ENCODE data around the gene COP1.

Gene COP1

DNA sequence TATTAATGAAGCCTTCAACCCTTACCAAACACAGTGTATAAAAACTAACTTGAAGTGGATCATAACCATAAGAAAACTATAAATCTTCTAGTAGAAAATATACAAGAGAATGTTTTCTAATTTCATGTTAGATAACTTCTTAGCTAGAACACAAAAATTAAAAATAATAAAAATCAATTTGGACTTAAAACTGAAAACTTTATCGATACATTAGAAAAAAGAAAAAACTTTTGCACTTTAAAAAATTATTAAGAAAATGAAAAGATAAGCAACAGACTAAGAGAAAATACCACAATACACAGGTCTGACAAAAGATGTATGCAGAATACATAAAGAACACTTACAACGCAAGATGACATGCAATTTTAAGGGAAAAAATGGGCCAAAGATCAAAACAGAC, 8.7 kb downstream of the COP1 start:
- DNase-seq = no peak

DNA sequence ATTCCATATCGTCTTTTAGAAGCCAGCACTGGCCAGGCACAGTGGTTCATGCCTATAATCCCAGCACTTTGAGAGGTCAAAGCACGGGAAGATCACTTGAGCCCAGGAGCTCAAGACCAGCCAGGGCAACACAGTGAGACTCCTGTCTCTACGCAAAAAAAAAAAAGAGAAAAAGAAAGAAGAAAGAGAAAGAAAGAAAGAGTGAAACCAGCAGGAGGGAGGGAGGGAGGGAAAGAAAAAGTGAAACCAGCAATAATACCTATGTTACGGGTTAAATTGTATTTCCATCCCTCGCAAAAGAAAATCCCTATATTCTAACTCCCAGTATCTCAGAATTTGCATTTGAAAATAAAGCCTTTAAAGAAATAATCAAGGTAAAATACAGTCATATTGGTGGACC, 10.4 kb downstream of the COP1 start:
- no peak for DNase-seq

DNA sequence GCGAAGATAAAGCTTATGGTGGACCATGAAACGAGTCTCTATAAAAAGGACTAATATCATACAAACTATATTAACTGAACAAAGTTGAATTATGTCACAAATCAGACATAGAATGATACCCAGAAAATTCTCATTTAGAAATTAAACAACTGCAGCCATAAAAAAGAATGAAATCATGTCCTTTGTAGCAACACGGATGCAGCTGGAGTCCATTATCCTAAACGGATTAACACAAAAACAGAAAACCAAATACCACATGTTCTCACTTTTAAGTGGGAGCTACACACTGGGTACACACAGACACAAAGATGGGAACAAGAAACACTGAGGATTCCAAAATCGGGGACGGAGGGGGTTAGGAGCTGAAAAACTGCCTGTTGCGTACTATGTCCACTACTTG, 11.5 kb downstream of the COP1 start:
- DNase-seq = no peak

DNA sequence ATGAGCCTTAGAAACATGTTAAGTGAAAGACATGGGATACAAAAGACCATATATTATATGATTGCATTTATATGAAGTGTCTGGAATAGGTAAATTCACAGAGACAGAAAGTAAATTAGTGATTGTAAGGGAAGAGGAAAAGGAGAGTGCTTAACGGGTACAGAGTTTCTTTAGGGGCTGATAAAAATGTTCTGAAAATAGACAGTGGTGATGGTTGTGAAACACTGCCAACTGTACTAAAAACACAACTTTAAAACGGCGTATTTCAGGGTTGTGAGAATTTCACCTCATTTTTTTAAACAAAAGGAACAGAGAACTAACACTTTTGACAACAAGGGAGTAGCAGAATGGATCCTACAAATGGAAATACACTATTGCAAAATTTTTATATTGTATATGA, 13.4 kb downstream of the COP1 start:
- DNase-seq = no peak

DNA sequence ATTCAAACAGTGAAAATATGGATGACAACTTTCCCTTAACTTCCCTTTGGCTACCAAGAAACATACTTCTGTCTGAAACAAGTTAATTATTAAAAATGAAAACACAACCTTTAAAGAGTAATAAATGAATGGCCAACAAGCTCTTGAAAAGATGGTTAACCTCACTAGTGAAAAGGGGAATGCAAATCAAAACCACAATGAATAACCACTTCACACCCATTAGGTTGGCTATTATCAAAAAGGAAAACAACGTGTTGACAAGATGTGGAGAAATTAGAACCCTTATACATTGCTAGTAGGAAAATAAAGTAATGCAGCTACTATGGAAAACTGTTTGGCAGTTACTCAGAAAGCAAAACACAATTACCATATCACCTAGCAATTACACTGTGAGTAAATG, 14.1 kb downstream of the COP1 start:
- no peak for DNase-seq

DNA sequence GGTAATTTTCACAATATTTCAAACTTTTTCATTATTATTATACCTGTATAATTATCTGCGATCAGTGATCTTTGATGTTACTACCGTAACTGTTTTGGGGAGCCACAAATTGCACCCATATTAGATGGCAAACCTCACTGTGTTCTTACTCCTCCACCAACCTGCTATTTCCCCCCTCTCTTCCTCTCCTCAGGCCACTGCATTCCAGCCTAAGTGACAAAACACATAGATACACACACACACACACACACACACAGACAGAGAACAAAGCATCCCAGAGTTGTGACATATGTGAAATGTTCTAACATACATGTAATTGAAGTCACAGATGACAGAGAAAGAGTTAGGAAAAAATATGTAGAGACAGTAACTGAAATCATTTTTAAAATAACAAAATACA, 18.5 kb downstream of the COP1 start:
- no peak for DNase-seq

DNA sequence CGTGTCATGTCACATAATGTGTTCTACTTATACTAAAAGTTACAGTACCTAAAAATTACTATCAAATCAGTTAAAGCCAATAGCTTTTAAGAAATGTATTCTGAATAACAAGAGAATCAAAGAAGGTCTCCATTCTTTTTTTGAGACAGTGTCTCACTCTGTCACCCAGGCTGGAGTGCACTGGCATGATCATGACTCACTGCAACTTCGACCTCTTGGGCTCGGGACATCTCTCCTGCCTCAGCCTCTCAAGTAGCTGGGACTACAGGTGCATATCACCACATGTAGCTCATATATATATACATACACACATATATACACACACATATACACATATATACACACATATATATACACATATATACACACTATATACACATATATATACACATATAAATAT, 20.1 kb downstream of the COP1 start:
- no peak for DNase-seq

DNA sequence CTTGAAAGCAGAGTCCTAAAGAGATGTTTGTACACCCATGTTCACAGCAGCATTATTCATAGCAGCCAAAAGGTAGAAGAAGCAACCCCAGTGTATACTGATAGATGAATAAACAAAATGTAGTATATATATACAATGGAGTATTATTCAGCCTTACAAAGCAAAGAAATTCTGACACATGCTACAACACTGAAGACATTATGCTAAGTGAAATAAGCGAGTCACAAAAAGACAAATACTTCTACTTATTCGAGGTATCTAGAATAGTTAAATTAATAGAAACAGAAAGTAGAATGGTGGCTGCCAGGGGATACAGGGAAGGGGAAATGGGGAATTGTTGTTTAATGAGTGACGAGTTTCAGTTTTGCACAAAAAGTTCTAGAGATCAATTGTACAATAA, 23.5 kb downstream of the COP1 start:
- no peak for DNase-seq

DNA sequence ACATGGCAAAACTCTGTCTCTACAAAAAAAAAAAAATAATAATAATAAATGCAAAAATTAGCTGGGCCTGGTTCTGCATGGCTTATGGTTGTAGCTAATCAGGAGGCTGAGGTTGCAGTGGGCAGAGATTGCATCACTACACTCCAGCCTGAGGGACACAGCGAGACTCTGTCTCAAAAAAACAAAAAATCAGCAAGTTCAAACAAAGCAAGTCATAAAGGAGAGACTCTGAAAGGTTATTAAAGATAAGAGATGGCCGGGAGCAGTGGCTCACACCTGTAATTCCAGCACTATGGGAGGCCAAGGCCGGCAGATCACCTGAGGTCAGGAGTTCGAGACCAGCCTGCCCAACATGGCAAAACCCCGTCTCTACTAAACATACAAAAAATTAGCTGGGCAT, 28.8 kb downstream of the COP1 start:
- no peak for DNase-seq

DNA sequence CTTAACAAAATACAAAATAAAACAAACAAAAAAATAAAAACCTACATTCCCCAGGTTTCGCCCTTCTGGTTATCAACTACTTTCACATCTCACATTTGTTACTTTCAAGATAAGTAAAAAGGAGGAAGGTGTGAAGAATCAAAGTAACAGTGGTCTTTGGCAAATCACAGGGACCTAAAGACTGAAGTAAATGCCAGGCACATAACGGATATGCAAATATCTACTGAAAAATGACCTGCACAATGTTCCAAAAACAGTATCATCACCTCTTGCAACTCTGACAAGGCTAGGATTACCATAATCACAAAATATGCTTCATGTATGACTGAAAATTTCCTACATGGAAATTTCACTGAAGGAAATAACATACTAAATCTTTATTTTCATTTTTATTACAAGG, 29.3 kb downstream of the COP1 start:
- DNase-seq = no peak

DNA sequence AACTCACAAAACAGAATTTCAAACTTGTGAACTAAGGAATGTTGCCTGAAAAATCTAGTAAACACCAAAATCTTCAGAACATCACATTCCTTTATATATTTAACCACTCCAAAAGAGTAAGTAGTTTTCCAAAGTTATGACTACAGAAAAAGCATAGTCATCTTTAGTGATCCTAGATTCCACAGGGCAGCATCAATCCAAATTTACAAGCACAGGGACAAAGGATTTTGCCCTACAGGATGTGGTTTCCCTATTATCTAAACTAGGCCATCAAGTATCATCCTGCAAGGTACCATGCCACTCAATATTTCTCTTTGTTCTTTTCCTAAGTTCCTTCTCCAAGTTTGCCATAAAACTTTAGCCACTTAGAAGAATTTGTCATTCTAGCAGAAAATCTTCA, 33.0 kb downstream of the COP1 start:
- no peak for DNase-seq

DNA sequence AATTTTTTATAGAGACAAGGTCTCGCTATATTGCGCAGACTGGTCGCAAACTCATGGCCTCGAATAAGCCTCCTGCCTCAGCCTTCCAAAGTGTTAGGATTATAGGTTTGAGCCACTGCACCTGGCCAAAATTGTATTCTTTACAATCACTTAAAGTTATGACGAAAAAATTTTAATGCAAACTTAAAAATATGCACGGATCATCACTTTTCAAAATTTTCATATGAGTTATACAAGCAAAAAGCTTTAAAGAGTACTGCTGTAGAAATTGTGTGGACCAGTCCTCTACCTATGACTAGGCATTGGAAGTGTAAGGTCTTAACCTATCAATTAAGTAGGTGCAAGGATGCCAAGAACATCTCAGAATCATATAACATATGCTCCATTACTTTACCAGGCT, 34.9 kb downstream of the COP1 start:
- no peak for DNase-seq

DNA sequence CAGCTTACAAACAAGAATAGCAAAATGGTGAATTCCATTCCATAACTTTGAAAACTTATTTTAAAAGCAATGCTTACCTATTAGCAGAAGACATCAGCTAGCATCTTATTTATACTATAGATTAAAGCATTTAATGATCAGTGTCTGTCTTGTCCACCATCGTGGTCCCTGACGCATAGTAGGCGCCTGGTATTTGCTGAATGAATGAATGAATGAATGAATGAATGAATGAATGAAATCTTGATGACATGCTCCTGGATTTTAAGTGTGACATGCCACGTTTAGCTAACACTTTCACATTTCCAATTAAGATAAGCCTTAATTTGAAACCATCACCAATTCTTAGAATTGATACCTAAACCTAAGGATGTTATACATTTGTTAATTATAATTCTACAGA, 39.9 kb downstream of the COP1 start:
- DNase-seq = no peak

DNA sequence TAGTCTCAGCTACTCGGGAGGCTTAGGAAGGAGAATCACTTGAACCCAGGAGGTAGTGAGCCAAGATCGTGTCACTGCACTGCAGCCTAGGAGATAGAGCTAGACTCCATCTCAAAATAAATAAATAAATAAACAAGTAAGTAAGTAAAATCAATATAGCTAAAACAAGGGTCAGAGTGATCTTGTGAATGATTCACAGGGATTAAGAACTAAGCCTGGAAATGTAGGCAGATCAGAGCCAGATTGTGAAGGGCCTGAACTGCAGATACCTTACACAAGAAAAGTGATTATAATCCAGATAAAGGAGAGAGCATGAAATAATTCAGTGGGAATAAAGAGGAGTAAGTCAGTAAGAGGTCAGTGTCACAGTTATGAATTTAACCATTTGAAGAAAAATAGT, 41.5 kb downstream of the COP1 start:
- DNase-seq = no peak

DNA sequence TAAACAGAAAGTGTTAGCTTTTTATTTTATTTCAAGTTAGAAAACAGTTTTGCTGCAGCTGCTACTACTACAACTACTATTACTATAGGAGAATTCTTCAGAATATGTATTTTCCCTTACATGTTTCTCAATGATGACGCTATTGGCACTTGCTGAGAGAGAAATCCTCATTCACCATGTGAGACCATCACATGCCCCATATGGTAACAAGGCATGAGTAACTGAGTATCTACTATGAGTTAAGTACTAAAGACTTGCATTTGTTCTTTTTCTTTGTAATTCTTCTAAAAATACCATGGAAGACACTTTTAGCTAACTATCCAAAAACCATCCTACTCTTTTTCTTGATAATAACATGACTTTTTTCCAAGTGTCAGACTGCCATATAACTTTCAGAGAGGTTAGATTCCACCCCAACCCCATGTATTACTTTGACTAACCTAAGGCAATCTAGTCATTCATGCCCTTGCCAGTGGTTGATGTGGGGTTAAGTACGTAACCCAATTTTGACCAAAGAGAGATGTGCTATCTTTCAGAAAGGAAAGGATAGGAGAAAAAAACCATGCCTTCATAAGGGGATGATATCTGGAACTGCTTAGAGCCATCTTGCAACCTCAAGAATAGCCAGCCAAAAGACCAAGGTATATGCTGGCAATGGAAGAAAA, 42.9 kb downstream of the COP1 start:
- DNase-seq = no peak

DNA sequence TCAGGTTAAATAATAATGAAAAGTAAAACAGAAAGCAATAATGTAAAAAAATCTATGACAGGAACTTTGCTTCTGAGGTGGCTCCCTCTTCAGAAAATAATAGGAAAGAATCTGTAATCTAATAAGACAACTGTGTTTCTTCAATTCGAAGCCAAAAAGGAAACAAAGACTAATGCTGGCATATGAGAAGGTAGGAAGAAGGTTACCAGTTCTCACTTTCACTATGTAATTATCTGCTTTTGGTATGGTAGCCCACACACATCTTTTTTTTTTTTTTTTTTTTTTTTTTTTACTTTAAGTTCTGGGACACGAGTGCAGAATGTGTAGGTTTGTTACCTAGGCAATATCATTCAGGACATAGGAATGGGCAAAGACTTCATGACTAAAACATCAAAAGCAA, 47.1 kb downstream of the COP1 start:
- no peak for DNase-seq

DNA sequence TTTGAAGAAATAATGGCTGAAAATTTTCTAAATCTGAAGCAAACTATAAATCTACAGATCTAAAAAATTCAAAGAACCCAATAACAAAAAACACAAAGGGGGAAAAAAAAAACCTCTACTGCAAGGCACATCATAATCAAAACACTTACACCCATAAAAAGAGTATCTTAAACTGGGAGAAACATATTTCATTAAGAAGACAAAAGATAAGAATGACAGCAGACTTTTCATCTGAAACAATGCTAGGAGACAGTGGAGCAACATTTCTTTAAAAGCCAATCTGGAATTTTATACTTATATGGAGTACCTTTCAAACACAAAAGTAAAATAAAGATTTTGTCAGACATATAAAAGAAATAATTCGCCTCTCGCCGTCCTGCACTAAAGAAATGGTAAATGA, 49.1 kb downstream of the COP1 start:
- no peak for DNase-seq

DNA sequence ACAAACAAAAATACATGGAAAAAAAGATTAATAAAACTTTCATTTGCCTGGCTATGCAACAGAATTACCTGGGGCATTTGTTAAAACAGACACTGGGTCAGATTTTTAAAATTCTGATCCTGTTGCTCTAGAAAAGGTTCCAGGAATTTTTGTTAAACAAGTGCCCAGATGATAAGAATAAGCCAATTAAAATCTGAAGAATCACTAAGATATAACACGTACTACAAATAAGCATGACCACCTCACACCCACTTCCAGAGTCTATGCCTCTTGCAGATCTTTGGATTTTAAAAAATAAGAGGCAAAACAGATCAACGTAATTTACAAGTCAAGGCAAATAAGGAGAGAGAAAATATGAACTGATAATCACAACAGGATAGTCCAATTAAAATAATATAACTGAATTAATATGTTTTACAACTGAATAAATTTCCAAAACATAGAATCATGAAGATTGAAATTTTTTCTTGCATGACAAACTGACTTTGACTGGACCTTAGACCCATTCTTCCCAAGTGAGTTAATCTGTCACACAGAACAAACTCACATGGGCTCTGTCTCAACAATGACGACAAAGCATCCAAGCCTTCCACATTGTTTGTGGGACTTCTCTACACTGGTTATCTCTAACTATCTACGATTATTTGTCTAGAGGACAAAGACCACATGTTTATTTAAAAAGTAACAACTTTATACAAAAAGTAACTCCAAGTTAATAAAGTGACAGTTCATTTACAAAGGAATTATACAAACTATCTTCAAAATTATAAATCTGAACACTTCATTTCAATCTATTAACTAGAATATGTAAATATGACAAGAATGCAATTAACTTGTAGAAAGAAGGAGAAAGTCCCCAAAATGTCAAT, 56.9 kb downstream of the COP1 start:
- DNase-seq = no peak

DNA sequence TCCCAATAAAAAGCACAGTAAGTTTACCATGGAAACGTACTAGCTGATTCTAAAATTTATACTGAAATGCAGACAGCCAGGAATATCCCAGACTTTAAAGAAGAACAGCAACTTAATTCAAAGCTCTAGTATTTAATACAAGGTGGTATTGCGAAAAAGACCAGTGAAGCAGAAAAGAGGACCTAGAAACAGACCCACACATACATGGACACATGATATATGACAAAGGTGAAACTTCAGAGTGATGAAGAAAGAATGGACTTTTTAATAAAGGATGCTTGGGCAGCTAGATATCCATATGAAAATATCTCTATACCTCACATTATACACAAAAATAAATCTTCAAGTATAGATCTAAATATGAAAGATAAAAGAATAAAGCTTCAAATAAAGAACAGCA, 62.6 kb downstream of the COP1 start:
- DNase-seq = no peak

DNA sequence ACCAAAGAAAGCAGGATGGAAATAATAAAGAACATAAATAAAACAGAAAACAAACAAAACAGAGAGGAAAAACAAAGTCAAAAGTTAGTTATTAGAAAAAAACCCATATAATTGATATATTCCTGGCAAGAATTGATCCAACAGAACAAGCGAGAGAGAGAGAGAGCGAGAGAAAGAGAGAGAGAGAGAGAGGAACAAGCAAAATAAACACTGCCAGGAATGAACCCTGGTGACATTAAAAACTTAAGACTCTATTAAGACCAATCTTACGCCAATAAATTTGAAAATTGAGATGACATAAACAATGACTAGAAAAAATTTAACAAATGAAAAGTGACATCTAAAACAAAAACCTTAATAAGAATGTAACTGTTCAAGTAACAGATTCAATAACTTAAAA, 64.1 kb downstream of the COP1 start:
- DNase-seq = no peak

DNA sequence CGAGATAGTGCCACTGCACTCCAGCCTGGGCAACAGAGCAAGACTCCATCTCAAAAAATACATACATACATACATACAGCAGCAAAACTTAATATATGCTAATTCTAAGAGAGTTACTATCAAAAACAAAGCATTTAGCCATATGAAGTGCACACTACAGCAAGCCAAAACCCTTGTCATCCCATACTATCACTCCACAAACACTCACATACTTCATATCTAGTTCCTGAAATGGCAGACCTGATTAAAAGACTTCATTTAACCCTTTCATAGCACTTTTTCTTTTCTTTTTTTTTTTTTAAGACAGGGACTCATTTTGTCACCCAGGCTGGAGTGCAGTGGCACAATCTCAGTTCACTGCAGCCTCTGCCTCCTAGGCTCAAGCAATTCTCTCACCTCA, 65.6 kb downstream of the COP1 start:
- no peak for DNase-seq

DNA sequence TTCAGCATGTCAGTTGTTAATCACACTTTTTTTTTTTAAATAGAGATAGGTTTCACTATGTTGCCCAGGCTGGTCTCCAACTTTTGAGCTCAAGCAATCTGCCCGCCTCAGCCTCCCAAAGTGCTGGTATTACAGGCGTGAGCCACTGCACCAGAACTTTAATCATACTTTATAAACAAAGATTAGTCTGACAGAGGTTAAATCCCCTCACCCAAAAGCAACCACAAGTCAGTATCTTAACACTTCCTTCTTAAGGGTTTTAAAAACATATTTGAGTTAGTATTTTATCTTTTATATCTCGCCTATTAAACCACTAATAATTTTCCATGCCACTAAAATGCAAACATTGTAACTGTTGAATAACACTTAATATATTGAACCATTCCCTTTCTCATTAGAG, 70.2 kb downstream of the COP1 start:
- DNase-seq = no peak

DNA sequence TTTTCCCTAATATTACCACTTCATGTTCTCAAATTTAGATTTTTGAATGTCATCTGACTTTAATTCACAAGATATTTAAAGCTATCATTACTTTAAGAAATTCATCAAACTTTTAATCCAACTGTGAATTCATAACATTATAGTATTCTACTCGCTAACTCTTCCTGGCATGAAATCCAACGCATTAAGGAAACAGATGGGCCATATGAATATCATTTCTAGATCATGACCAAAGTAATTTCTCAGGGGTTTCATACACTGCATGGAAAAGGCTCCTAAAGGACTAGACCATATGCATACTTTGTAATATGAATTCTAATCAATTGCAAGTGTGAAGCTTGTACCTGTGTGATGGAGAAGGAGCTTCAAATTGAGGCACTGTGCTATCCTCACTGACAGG, 72.4 kb downstream of the COP1 start:
- no peak for DNase-seq

DNA sequence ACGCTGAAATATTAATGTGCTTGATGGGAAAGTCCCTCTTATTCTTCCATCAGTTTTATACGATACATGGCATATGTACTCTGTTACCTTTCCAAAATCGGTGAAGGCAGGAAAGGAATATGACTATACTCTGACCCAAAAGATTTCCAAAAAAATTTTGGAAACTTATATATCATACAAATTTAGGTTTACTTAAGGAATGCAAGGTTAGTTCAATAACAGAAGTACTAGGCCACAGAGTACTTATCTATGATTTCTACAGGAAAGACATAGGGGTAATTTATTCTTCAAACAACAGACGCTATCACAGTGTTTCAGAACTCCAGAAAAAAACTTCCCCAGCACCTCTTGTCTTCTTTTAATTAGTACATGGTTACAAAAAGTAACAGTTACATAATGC, 84.8 kb downstream of the COP1 start:
- no peak for DNase-seq

DNA sequence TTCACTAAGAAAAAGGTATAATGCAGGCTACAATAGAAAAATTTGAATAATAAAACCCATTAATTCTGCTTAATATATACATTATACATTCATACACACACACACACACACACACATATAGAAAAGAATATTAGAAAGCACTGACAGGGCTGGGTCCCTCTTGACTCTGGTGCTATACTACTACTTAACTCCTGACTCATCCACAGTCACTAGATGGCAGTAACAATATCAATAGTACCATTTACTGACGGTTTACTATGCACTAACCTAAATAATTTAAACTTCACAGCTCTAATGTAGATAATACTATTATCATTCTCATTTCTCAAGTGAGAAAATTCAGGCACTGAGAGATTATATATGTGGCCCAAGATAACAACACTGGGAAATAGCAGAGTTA, 87.5 kb downstream of the COP1 start:
- DNase-seq = no peak
